Measurements from ENCODE around the gene ABHD16B.

ABHD16B gene

DNA sequence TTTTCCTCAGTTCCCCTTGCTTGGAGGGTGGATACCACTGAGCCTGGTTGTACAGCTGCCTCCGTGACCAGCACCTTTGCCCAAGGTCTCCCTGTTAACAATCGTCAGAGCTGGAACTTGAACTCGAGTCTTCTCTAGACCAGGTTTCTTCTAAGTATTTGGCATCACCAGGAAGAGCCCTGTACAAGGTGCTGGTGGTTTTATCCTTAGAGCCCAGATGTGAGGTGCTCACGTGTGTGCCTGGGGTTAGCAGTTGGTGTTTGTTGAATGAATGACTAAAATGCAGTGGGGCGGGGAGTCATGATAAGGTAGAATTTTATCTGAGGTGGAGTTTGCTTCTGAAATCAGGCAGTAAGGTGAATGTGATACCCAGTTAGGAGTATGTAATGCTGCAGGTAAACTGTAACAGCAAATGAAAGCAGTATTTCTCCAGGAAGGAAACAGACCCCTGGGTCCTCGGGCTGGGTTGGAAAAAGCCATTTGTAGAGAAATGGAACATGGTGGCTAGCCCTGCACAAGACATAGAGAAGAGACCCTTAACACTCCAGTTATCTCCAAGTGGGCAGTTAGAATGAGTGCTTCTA, 36.8 kb downstream of the ABHD16B start:
- DNase-seq = no peak

DNA sequence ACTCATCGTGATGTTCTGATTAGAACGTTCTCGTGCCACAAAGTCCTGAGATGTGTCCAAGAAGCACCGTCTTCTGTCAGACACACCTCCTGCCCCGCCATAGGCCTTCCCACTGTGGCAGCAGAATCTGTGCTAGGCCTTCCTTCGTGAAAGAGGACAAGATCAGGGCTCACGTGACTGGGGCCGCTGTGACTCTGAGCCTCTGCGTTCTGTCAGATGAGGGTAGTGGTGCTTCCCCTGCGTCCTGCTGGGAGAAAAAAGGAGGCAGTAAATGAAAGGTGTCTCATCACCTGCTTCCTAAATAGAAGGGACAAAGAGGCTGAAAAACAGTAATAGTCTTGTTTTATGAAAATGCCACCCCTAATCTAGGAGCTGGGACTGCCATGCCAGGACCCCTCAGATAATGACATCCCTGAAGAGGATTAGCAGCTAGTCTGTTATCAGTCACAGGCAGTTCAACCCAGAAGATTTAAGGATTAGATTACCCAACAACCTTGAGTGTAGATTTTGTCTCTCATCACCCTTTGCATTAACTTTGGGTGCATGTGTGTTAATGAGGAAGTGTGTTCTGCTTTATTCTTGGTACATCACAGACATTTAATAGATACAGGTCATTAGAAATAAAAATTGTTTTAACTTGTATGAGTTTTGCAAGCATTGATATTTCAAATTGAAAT, 37.7 kb downstream of the ABHD16B start:
- peak; percentile 17 for DNase-seq

DNA sequence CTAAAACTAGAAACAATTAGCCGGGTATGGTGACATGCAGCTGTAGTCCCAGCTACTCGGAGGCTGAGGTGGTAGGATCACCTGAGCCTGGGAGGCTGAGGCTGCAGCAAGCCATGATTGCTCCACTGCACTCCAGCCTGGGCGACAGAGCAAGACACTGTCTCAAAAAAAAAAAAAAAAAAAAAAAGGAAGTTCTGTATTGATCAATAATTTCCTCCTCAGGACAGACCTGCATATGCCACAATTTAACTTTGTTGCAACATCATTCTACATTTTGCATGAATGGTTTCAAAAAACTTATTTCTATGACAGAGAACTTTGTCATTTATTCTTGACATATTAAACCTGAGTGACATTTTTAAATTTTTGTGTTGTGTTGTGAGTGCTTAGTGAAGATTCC, 39.1 kb downstream of the ABHD16B start:
- DNase-seq = no peak

DNA sequence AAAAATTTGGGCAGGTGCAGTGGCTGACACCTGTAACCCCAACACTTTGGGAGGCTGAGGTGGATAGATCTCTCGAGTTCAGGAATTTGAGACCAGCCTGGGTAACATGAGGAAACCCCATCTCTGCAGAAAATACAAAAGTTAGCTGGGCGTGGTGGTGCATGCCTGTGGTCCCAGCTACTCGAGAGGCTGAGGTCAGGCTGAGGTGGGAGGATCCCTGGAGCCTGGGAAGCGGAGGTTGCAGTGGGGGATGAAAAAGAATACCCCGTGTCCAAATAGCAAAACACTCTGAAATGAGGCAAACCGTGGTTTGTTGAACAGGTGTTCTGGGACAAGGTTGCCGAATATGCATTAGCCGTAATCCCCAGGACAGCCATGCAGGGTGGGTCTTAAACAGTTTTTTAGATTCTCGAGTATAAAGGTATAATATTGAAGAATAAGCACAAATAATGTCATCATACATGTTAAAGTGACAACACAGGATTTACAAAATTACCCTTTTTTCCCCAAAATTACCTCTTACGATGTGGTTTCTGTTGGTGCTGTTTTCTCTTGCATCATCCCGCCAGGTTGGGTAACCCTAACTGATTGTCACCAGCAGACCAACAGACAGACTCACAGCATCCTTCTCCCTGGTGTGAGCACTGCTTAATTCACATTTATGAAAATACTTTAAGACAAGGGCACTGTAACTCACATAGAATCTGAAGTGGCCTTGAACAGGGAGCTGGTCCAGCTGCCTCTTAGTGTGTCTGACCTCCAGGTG, 42.7 kb downstream of the ABHD16B start:
- DNase-seq = no peak

DNA sequence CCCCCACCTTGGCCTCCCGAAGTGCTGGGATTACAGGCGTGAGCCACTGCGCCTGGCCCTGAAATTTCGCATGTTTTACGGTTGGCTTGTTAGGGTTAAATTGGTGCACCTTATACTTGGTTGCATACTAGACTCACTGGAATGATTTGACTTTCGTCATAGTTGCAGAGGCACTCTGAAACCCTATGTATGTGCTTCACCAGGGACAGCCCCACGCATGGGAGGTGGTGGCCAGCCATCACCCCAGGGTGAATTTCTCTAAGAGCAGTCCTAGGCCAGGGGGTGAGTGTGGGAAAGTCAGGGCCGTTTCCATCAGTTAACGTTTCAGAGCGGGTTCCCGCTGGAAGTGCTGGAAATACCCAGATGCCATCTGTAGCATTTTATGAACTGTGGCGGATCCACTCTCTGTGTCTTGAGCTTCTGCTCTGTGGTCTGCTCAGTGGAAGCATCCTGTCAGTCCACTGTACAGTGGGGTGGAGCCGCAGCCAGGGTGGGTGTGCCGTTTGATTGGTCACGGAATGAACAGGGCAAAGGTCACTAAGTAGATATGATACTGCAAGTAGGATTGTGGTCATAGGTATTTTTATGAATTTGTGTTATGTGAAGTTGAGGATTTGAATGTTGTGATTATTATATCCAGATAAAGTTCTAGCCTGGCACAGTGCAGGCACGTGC, 46.8 kb downstream of the ABHD16B start:
- DNase-seq = no peak

DNA sequence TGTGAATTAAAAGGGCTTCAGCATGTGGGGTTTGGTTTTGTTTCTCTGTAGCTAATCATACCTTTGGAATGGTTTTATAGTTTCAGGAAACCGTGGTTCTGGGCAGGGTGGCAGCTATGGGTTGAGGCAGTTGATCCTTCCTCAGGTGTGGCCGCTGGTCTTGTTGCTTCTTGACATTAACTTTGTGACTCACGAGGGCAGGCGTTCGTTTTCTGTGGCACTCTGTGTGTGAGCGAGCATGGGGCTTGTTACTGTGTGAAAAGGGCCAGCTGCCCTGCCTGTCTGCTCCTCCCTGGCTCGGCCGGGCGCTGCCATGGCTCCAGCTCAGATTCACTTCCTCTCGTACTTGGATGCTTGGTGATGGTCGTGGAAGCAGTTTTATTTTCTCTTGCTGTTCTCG, 49.9 kb downstream of the ABHD16B start:
- DNase-seq = no peak

Data from stimulated activated CD4-positive, alpha-beta T cell treated with anti-CD3 and anti-CD28 coated beads, Interleukin-1b, Interleukin-23, amount 100 ng/mL, for 48 hours (primary cell).